ENCODE results near the gene NYNRIN. TPM values are rescaled to one million over a fixed set of nuclear protein-coding genes. Genes with fewer than 3 reads are reported as not detected.

Gene NYNRIN
- total RNA-seq, 1 donor from 2014 or later = 19.3 TPM

GRCh38 chr14:24362241-24362960, 36.4 kb upstream of the NYNRIN start:
- no peak overlapping the region for H3K27ac ChIP-seq (ENCODE audit: low read depth, low read length)
- peaks cover 9 to 14% (median 13%) of the 10 kb centered on the region in 3 donors for H3K4me1 ChIP-seq (ENCODE audit: control insufficient read depth in 3 of 3, insufficient read depth in 3 of 3, low read length in 3 of 3)
- H3K9me3 ChIP-seq (ENCODE audit: control insufficient read depth in 3 of 3, low read length in 3 of 3) = no peaks in the 10 kb centered on the region
- H3K36me3 ChIP-seq (ENCODE audit: control insufficient read depth in 3 of 3, insufficient read depth in 3 of 3, low read length in 3 of 3) = no peaks in the 10 kb centered on the region
- no peak overlapping the region for H3K4me3 ChIP-seq (ENCODE audit: low read length in 3 of 3)
- H3K27me3 ChIP-seq (ENCODE audit: control insufficient read depth in 3 of 3, insufficient read depth in 3 of 3, low read length in 3 of 3) = peaks cover 7 to 24% (median 18%) of the 10 kb centered on the region in 3 donors
- no peak overlapping the region for H3K9ac ChIP-seq (ENCODE audit: low read depth in 1 of 3, low read length in 3 of 3)

- H3K4me3 ChIP-seq (ENCODE audit: low read length in 3 of 3) = no peak overlapping the region
- H3K4me1 ChIP-seq (ENCODE audit: control insufficient read depth in 3 of 3, insufficient read depth in 3 of 3, low read length in 3 of 3) = peaks cover 12 to 17% (median 16%) of the 10 kb centered on the region in 3 donors
- H3K27ac ChIP-seq (ENCODE audit: low read depth, low read length) = no peak overlapping the region
- H3K36me3 ChIP-seq (ENCODE audit: control insufficient read depth in 3 of 3, insufficient read depth in 3 of 3, low read length in 3 of 3) = no peaks in the 10 kb centered on the region
- H3K27me3 ChIP-seq (ENCODE audit: control insufficient read depth in 3 of 3, insufficient read depth in 3 of 3, low read length in 3 of 3) = peaks cover 10 to 27% (median 21%) of the 10 kb centered on the region in 3 donors
- H3K9me3 ChIP-seq (ENCODE audit: control insufficient read depth in 3 of 3, low read length in 3 of 3) = no peaks in the 10 kb centered on the region
- H3K9ac ChIP-seq (ENCODE audit: low read depth in 1 of 3, low read length in 3 of 3) = no peak overlapping the region
Measured at GRCh38 chr14:24363401-24363800, 35.4 kb upstream of the NYNRIN start.

GRCh38 chr14:24364841-24365240, 34.0 kb upstream of the NYNRIN start:
- Histone ChIP-seq H3K4me1 (ENCODE audit: control insufficient read depth in 3 of 3, insufficient read depth in 3 of 3, low read length in 3 of 3) (peaks cover 12 to 17% (median 16%) of the 10 kb centered on the region in 3 donors), H3K9me3 (ENCODE audit: control insufficient read depth in 3 of 3, low read length in 3 of 3) (no peaks in the 10 kb centered on the region), H3K36me3 (ENCODE audit: control insufficient read depth in 3 of 3, insufficient read depth in 3 of 3, low read length in 3 of 3) (no peaks in the 10 kb centered on the region), H3K27ac (ENCODE audit: low read depth, low read length) (peak overlapping the region; percentile 88), H3K4me3 (ENCODE audit: low read length in 3 of 3) (no peak overlapping the region), H3K9ac (ENCODE audit: low read depth in 1 of 3, low read length in 3 of 3) (no peak overlapping the region), H3K27me3 (ENCODE audit: control insufficient read depth in 3 of 3, insufficient read depth in 3 of 3, low read length in 3 of 3) (peaks cover 16 to 31% (median 27%) of the 10 kb centered on the region in 3 donors)

GRCh38 chr14:24365600-24366412, 33.0 kb upstream of the NYNRIN start:
- H3K27ac ChIP-seq (ENCODE audit: low read depth, low read length) = peak overlapping the region; percentile 88
- peaks cover 12 to 17% (median 16%) of the 10 kb centered on the region in 3 donors for H3K4me1 ChIP-seq (ENCODE audit: control insufficient read depth in 3 of 3, insufficient read depth in 3 of 3, low read length in 3 of 3)
- H3K9ac ChIP-seq (ENCODE audit: low read depth in 1 of 3, low read length in 3 of 3) = peak overlapping the region; percentile 12 to 54 (median 51)
- H3K27me3 ChIP-seq (ENCODE audit: control insufficient read depth in 3 of 3, insufficient read depth in 3 of 3, low read length in 3 of 3) = peaks cover 16 to 31% (median 27%) of the 10 kb centered on the region in 3 donors
- no peaks in the 10 kb centered on the region for H3K36me3 ChIP-seq (ENCODE audit: control insufficient read depth in 3 of 3, insufficient read depth in 3 of 3, low read length in 3 of 3)
- H3K9me3 ChIP-seq (ENCODE audit: control insufficient read depth in 3 of 3, low read length in 3 of 3) = no peaks in the 10 kb centered on the region
- H3K4me3 ChIP-seq (ENCODE audit: low read length in 3 of 3) = peak overlapping the region; percentile 17 to 65 (median 51)

- Histone ChIP-seq H3K9me3 (ENCODE audit: control insufficient read depth in 3 of 3, low read length in 3 of 3) (no peaks in the 10 kb centered on the region), H3K4me1 (ENCODE audit: control insufficient read depth in 3 of 3, insufficient read depth in 3 of 3, low read length in 3 of 3) (peaks cover 12 to 17% (median 16%) of the 10 kb centered on the region in 3 donors), H3K4me3 (ENCODE audit: low read length in 3 of 3) (peak overlapping the region in 2 of 3 donors; percentile 51 to 65), H3K36me3 (ENCODE audit: control insufficient read depth in 3 of 3, insufficient read depth in 3 of 3, low read length in 3 of 3) (no peaks in the 10 kb centered on the region), H3K27ac (ENCODE audit: low read depth, low read length) (peak overlapping the region; percentile 88), H3K9ac (ENCODE audit: low read depth in 1 of 3, low read length in 3 of 3) (peak overlapping the region; percentile 51 to 54 (median 53)), H3K27me3 (ENCODE audit: control insufficient read depth in 3 of 3, insufficient read depth in 3 of 3, low read length in 3 of 3) (peaks cover 16 to 31% (median 27%) of the 10 kb centered on the region in 3 donors)
Measured at GRCh38 chr14:24366413-24366720, 32.4 kb upstream of the NYNRIN start.

- Histone ChIP-seq H3K9me3 (ENCODE audit: control insufficient read depth in 3 of 3, low read length in 3 of 3) (no peaks in the 10 kb centered on the region), H3K36me3 (ENCODE audit: control insufficient read depth in 3 of 3, insufficient read depth in 3 of 3, low read length in 3 of 3) (no peaks in the 10 kb centered on the region), H3K4me1 (ENCODE audit: control insufficient read depth in 3 of 3, insufficient read depth in 3 of 3, low read length in 3 of 3) (peaks cover 12 to 18% (median 17%) of the 10 kb centered on the region in 3 donors), H3K27me3 (ENCODE audit: control insufficient read depth in 3 of 3, insufficient read depth in 3 of 3, low read length in 3 of 3) (peaks cover 16 to 27% (median 27%) of the 10 kb centered on the region in 3 donors), H3K4me3 (ENCODE audit: low read length in 3 of 3) (peak overlapping the region; percentile 59 to 78 (median 67)), H3K27ac (ENCODE audit: low read depth, low read length) (peak overlapping the region; percentile 88), H3K9ac (ENCODE audit: low read depth in 1 of 3, low read length in 3 of 3) (peak overlapping the region; percentile 60 to 72 (median 72))
Measured at GRCh38 chr14:24366721-24367513, 31.9 kb upstream of the NYNRIN start.

- Histone ChIP-seq H3K27ac (ENCODE audit: low read depth, low read length) (peak within 1 kb of the TSS; percentile 89), H3K27me3 (ENCODE audit: control insufficient read depth in 3 of 3, insufficient read depth in 3 of 3, low read length in 3 of 3) (peaks cover 16 to 27% (median 25%) of the 10 kb centered on the region in 3 donors), H3K9me3 (ENCODE audit: control insufficient read depth in 3 of 3, low read length in 3 of 3) (no peaks in the 10 kb centered on the region), H3K4me1 (ENCODE audit: control insufficient read depth in 3 of 3, insufficient read depth in 3 of 3, low read length in 3 of 3) (peaks cover 12 to 20% (median 18%) of the 10 kb centered on the region in 3 donors), H3K4me3 (ENCODE audit: low read length in 3 of 3) (peak within 1 kb of the TSS; percentile 59 to 78 (median 67)), H3K36me3 (ENCODE audit: control insufficient read depth in 3 of 3, insufficient read depth in 3 of 3, low read length in 3 of 3) (no peaks in the 10 kb centered on the region), H3K9ac (ENCODE audit: low read depth in 1 of 3, low read length in 3 of 3) (peak within 1 kb of the TSS; percentile 71 to 77 (median 72))
Measured at GRCh38 chr14:24367514-24368211, 31.1 kb upstream of the NYNRIN start, which contains the start of gene NFATC4. NFATC4 (plus strand) TSS chr14:24368184; CDS start chr14:24368341, 157 bp downstream.

GRCh38 chr14:24368212-24368561, 30.6 kb upstream of the NYNRIN start:
- Histone ChIP-seq H3K27me3 (ENCODE audit: control insufficient read depth in 3 of 3, insufficient read depth in 3 of 3, low read length in 3 of 3) (peaks cover 16 to 27% (median 25%) of the 10 kb centered on the region in 3 donors), H3K4me3 (ENCODE audit: low read length in 3 of 3) (peak overlapping the region; percentile 51 to 61 (median 56)), H3K9ac (ENCODE audit: low read depth in 1 of 3, low read length in 3 of 3) (peak overlapping the region; percentile 51 to 77 (median 71)), H3K27ac (ENCODE audit: low read depth, low read length) (peak overlapping the region; percentile 89), H3K9me3 (ENCODE audit: control insufficient read depth in 3 of 3, low read length in 3 of 3) (no peaks in the 10 kb centered on the region), H3K36me3 (ENCODE audit: control insufficient read depth in 3 of 3, insufficient read depth in 3 of 3, low read length in 3 of 3) (peaks cover 0 to 3% (median under 1%) of the 10 kb centered on the region in 3 donors), H3K4me1 (ENCODE audit: control insufficient read depth in 3 of 3, insufficient read depth in 3 of 3, low read length in 3 of 3) (peaks cover 12 to 25% (median 18%) of the 10 kb centered on the region in 3 donors)

All from skeletal muscle tissue (tissue), 4 donors.